GM19467 (cell line): ENCODE measurements around the gene ACCSL.

ENCODE experiments used
- ATAC-seq: cut with Tn5 transposase; IDR thresholded peaks from one replicate; pipeline ENCODE4 v1.9.1; 2021; ENCODE audit warnings: mild to moderate bottlenecking, moderate library complexity; ENCODE audit not compliant: unreplicated experiment

Gene ACCSL

GRCh38 chr11:44047931-44048431, at the start of gene ACCSL:
ACCSL (plus strand) TSS chr11:44047981; CDS start chr11:44048037, 56 bp downstream.
- ATAC-seq, result no peak

GRCh38 chr11:43998308-43998707, 49.5 kb upstream of the ACCSL start:
- ATAC-seq, result no peak

- no peak for ATAC-seq
These were observed 47.0 kb upstream of the ACCSL start for GRCh38 chr11:44000731-44001130.

GRCh38 chr11:44002191-44003093, 45.3 kb upstream of the ACCSL start:
- no peak for ATAC-seq

- no peak for ATAC-seq
These were observed 43.9 kb upstream of the ACCSL start for GRCh38 chr11:44003736-44004451.

- ATAC-seq, result no peak
These were observed 43.2 kb upstream of the ACCSL start for GRCh38 chr11:44004452-44005062.

- ATAC-seq, result no peak
These were observed 42.6 kb upstream of the ACCSL start for GRCh38 chr11:44005063-44005701.

- ATAC-seq, result no peak
These were observed 41.8 kb upstream of the ACCSL start for GRCh38 chr11:44005956-44006355.

GRCh38 chr11:44006917-44007361, 40.8 kb upstream of the ACCSL start:
- ATAC-seq, result no peak

- ATAC-seq, result no peak
These were observed 40.2 kb upstream of the ACCSL start for GRCh38 chr11:44007481-44008087.

- ATAC-seq, result no peak
These were observed 39.7 kb upstream of the ACCSL start for GRCh38 chr11:44008088-44008501.

- ATAC-seq, result no peak
These were observed 39.1 kb upstream of the ACCSL start for GRCh38 chr11:44008698-44009097.

GRCh38 chr11:44010789-44011251, 37.0 kb upstream of the ACCSL start:
- ATAC-seq, result no peak

- no peak for ATAC-seq
These were observed 36.0 kb upstream of the ACCSL start for GRCh38 chr11:44011797-44012196.

- no peak for ATAC-seq
These were observed 32.7 kb upstream of the ACCSL start for GRCh38 chr11:44014968-44015623.

GRCh38 chr11:44015624-44016007, 32.2 kb upstream of the ACCSL start:
- no peak for ATAC-seq

- ATAC-seq, result no peak
These were observed 31.6 kb upstream of the ACCSL start for GRCh38 chr11:44016131-44016530.

GRCh38 chr11:44016546-44017442, 31.0 kb upstream of the ACCSL start:
- ATAC-seq, result no peak
